Measurements from ENCODE around the gene MAPT.

Gene MAPT

DNA sequence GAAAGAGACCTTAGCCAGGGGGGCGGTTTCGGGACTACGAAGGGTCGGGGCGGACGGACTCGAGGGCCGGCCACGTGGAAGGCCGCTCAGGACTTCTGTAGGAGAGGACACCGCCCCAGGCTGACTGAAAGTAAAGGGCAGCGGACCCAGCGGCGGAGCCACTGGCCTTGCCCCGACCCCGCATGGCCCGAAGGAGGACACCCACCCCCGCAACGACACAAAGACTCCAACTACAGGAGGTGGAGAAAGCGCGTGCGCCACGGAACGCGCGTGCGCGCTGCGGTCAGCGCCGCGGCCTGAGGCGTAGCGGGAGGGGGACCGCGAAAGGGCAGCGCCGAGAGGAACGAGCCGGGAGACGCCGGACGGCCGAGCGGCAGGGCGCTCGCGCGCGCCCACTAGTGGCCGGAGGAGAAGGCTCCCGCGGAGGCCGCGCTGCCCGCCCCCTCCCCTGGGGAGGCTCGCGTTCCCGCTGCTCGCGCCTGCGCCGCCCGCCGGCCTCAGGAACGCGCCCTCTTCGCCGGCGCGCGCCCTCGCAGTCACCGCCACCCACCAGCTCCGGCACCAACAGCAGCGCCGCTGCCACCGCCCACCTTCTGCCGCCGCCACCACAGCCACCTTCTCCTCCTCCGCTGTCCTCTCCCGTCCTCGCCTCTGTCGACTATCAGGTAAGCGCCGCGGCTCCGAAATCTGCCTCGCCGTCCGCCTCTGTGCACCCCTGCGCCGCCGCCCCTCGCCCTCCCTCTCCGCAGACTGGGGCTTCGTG, at the start of gene MAPT:
MAPT (plus strand) TSS at position 533 of the 763 bp plus-strand sequence. CDS start 67,784 bp downstream, outside the sequence.
- Mint-ChIP-seq H3K9me3 (no peaks in the 10 kb centered on the region), H3K4me3 (peak within 1 kb of the TSS; percentile 83), H3K27me3 (peaks cover 24% of the 10 kb centered on the region), H3K4me1 (peaks cover 6% of the 10 kb centered on the region), H3K27ac (ENCODE audit: low read depth) (peak within 1 kb of the TSS; percentile 25), H3K36me3 (ENCODE audit: insufficient read depth) (peaks cover 6% of the 10 kb centered on the region)
- DNase-seq (ENCODE audit: low spot score in 2 of 2) (peak; percentile 65 to 66), ATAC-seq (replicated peaks; ENCODE audit: extremely low read depth, poor library complexity, severe bottlenecking) (peak; percentile 78)

DNA sequence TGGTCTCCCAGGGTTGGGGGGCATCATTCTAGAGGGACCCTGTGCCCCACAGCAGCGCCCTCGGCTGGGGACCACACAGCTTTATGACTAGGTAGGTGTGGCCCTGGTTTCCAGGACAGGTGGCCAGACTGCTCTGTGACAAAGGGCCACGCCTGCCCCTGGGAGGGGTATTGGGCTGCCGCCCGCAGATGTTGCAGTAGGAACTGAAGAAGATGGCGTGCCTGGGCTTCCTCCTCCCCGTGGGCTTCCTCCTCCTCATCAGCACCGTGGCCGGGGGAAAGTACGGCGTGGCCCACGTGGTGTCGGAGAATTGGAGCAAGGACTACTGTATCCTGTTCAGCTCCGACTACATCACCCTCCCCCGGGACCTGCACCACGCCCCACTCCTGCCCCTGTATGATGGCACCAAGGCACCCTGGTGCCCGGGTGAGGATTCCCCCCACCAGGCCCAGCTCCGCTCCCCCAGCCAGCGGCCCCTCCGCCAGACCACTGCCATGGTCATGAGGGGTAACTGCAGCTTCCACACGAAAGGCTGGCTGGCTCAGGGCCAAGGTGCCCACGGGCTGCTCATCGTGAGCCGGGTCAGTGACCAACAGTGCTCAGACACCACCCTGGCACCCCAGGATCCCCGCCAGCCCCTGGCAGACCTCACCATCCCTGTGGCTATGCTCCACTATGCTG, 49.5 kb upstream of the MAPT start, which contains the start of gene SPPL2C:
SPPL2C (plus strand) TSS at position 187 of the 681 bp plus-strand sequence; CDS start at position 213, 26 bp downstream.
- no peak within 1 kb of the TSS for H3K4me3 Mint-ChIP-seq
- ATAC-seq (replicated peaks; ENCODE audit: extremely low read depth, poor library complexity, severe bottlenecking) (no peak), DNase-seq (ENCODE audit: low spot score in 2 of 2) (no peak)
- no peaks in the 10 kb centered on the region for H3K9me3 Mint-ChIP-seq
- H3K27me3 Mint-ChIP-seq, result peaks cover 13% of the 10 kb centered on the region
- H3K4me1 Mint-ChIP-seq, result no peaks in the 10 kb centered on the region
- H3K36me3 Mint-ChIP-seq (ENCODE audit: insufficient read depth), result no peaks in the 10 kb centered on the region
- no peak within 1 kb of the TSS for H3K27ac Mint-ChIP-seq (ENCODE audit: low read depth)

DNA sequence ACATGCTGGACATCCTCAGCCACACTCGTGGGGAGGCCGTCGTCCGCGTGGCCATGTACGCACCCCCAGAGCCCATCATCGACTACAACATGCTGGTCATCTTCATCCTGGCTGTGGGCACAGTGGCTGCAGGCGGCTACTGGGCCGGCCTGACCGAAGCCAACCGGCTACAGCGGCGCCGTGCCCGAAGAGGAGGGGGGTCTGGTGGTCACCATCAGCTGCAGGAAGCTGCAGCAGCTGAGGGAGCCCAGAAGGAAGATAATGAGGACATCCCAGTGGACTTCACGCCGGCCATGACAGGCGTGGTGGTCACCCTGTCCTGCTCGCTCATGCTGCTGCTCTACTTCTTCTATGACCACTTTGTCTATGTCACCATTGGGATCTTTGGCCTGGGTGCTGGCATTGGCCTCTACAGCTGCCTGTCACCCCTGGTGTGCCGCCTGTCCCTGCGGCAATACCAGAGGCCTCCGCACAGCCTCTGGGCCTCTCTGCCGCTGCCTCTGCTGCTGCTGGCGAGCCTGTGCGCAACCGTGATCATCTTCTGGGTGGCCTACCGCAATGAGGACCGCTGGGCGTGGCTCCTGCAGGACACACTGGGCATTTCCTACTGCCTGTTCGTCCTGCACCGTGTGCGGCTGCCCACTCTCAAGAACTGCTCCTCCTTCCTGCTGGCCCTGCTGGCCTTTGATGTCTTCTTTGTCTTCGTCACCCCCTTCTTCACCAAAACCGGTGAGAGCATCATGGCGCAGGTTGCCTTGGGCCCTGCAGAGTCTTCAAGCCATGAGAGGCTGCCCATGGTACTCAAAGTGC, 48.8 kb upstream of the MAPT start:
- DNase-seq (ENCODE audit: low spot score in 2 of 2) (no peak), ATAC-seq (replicated peaks; ENCODE audit: extremely low read depth, poor library complexity, severe bottlenecking) (no peak)
- no peak overlapping the region for H3K4me3 Mint-ChIP-seq
- no peaks in the 10 kb centered on the region for H3K9me3 Mint-ChIP-seq
- no peaks in the 10 kb centered on the region for H3K4me1 Mint-ChIP-seq
- no peaks in the 10 kb centered on the region for H3K36me3 Mint-ChIP-seq (ENCODE audit: insufficient read depth)
- H3K27me3 Mint-ChIP-seq, result peaks cover 20% of the 10 kb centered on the region
- no peak overlapping the region for H3K27ac Mint-ChIP-seq (ENCODE audit: low read depth)

DNA sequence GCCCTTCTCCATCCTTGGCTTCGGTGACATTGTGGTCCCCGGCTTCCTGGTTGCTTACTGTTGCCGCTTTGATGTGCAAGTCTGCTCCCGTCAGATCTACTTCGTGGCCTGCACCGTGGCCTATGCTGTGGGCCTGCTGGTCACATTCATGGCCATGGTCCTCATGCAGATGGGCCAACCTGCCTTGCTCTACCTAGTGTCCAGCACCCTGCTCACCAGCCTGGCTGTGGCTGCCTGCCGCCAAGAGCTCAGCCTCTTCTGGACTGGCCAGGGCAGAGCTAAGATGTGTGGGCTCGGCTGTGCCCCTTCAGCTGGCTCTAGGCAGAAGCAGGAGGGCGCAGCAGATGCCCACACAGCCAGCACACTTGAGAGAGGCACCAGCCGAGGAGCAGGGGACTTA, 48.1 kb upstream of the MAPT start:
- no peaks in the 10 kb centered on the region for H3K9me3 Mint-ChIP-seq
- DNase-seq (ENCODE audit: low spot score in 2 of 2) (no peak), ATAC-seq (replicated peaks; ENCODE audit: extremely low read depth, poor library complexity, severe bottlenecking) (no peak)
- no peaks in the 10 kb centered on the region for H3K36me3 Mint-ChIP-seq (ENCODE audit: insufficient read depth)
- H3K4me3 Mint-ChIP-seq, result no peak overlapping the region
- H3K27me3 Mint-ChIP-seq, result peaks cover 23% of the 10 kb centered on the region
- H3K4me1 Mint-ChIP-seq, result no peaks in the 10 kb centered on the region
- no peak overlapping the region for H3K27ac Mint-ChIP-seq (ENCODE audit: low read depth)

DNA sequence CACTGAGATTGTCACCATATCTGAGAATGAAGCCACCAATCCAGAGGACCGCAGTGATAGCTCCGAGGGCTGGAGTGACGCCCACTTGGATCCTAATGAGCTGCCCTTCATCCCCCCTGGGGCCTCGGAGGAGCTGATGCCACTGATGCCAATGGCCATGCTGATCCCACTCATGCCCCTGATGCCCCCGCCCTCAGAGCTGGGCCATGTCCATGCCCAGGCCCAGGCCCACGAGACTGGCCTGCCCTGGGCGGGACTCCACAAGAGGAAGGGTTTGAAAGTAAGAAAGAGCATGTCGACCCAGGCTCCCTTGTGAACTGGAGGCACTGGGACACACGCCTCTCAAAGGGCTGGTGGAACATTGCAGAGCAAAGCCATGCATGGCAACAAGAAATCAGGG, 47.7 kb upstream of the MAPT start:
- Mint-ChIP-seq H3K4me3 (no peak overlapping the region), H3K4me1 (no peaks in the 10 kb centered on the region), H3K36me3 (ENCODE audit: insufficient read depth) (no peaks in the 10 kb centered on the region), H3K27me3 (peaks cover 23% of the 10 kb centered on the region), H3K9me3 (no peaks in the 10 kb centered on the region), H3K27ac (ENCODE audit: low read depth) (no peak overlapping the region)
- ATAC-seq (replicated peaks; ENCODE audit: extremely low read depth, poor library complexity, severe bottlenecking), result no peak
- DNase-seq (ENCODE audit: low spot score in 2 of 2), result no peak

DNA sequence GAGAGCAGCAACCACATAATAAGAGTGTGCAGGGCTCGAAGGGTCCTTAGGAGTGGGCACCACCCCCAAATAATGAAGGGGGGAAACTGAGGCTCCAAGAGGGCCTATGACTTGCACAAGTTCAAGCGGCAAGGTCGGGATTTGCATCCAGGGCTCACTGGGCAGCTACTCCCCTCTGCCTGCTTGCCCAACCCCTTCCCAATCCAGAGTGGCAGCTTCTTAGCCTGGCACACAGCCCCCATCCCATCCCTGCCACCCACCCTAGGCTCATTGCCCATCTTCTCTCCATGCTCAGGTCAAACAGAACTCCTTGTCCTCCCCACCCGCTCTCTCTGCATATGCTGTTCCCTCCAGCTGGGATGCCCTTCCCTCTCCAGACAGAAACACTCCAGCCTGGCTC, 47.3 kb upstream of the MAPT start:
- H3K4me1 Mint-ChIP-seq, result no peaks in the 10 kb centered on the region
- no peaks in the 10 kb centered on the region for H3K9me3 Mint-ChIP-seq
- peaks cover 23% of the 10 kb centered on the region for H3K27me3 Mint-ChIP-seq
- no peak for DNase-seq (ENCODE audit: low spot score in 2 of 2)
- H3K27ac Mint-ChIP-seq (ENCODE audit: low read depth), result no peak overlapping the region
- no peak overlapping the region for H3K4me3 Mint-ChIP-seq
- no peak for ATAC-seq (replicated peaks; ENCODE audit: extremely low read depth, poor library complexity, severe bottlenecking)
- H3K36me3 Mint-ChIP-seq (ENCODE audit: insufficient read depth), result no peaks in the 10 kb centered on the region

DNA sequence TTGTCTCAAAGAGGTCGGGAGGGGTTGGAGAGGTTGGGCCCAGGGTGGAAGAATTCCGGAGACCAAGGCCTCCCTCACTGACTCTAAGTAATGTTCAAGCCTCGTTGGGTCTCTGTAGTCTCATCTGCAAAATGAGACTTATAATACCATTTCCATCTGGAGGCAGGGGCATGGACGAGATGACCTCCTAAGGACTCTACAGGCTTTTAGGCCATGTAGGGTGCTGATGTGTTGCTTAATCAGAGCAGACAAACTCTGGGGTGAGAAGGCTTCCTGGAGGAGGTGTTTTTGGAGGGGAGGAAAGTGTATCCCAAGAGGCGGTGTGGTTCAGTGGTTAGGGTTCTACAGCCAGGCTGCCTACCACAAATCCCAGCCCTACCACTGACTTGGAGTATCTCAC, 46.6 kb upstream of the MAPT start:
- no peak overlapping the region for H3K4me3 Mint-ChIP-seq
- ATAC-seq (replicated peaks; ENCODE audit: extremely low read depth, poor library complexity, severe bottlenecking), result no peak
- H3K27me3 Mint-ChIP-seq, result peaks cover 23% of the 10 kb centered on the region
- no peaks in the 10 kb centered on the region for H3K9me3 Mint-ChIP-seq
- no peak for DNase-seq (ENCODE audit: low spot score in 2 of 2)
- peaks cover 4% of the 10 kb centered on the region for H3K4me1 Mint-ChIP-seq
- no peaks in the 10 kb centered on the region for H3K36me3 Mint-ChIP-seq (ENCODE audit: insufficient read depth)
- no peak overlapping the region for H3K27ac Mint-ChIP-seq (ENCODE audit: low read depth)

DNA sequence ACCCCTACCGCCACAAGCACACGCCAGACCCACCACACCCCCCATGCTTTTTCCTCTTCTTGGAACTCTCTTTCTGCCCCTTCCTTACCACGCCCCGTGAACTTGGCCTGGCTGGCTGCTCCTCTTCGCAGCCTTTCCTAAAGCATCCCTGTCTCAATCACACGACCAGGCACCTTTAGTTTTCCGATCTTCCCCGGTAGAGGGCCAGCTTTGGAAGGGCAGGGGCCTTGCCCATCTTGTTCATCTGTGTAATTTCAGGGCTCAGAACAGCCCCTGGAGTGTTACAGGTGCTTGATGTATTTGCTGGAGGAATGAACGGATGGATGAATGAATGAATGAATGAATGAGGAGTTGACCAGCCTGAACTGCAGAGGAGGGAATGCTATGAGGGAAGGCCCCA, 45.9 kb upstream of the MAPT start:
- no peak overlapping the region for H3K4me3 Mint-ChIP-seq
- no peak overlapping the region for H3K27ac Mint-ChIP-seq (ENCODE audit: low read depth)
- H3K36me3 Mint-ChIP-seq (ENCODE audit: insufficient read depth), result no peaks in the 10 kb centered on the region
- H3K9me3 Mint-ChIP-seq, result no peaks in the 10 kb centered on the region
- ATAC-seq (replicated peaks; ENCODE audit: extremely low read depth, poor library complexity, severe bottlenecking) (no peak), DNase-seq (ENCODE audit: low spot score in 2 of 2) (no peak)
- peaks cover 4% of the 10 kb centered on the region for H3K4me1 Mint-ChIP-seq
- H3K27me3 Mint-ChIP-seq, result peaks cover 23% of the 10 kb centered on the region

DNA sequence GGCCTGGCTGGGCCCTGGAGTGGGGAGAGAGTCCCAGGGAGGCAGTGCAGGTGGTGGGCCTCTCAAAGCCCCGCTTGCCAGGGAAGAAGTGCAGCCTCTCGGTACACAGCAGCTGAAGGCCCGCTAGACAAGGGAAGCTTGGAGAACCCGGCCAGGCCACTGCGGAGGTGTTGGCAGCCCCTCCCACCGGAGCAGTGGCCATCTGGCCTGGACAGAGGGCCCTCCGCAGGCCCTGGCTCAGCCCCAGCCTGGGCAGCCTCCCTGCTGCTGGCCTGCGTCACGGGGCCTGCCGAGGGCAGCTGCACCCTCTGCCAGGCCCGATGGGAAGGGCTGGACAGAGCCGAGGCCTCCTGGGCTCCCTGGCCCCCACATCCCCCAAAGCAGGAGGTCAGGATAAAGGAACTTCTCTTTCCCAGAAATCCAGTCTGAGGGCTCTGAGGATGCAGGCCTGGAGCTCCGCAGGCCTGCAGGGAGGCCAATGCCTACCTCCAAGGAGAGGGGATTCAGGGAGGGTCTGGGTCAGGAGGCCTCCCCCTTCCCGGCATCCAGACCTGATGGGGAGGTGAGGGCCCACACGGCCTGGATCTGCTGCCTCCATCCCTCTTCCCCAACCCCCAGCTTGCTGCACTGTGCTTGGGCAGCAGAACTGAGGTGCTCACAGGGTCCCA, 45.4 kb upstream of the MAPT start:
- Mint-ChIP-seq H3K27me3 (peaks cover 26% of the 10 kb centered on the region), H3K9me3 (no peaks in the 10 kb centered on the region), H3K4me1 (peaks cover 4% of the 10 kb centered on the region), H3K36me3 (ENCODE audit: insufficient read depth) (no peaks in the 10 kb centered on the region), H3K27ac (ENCODE audit: low read depth) (no peak overlapping the region), H3K4me3 (no peak overlapping the region)
- DNase-seq (ENCODE audit: low spot score in 2 of 2) (no peak), ATAC-seq (replicated peaks; ENCODE audit: extremely low read depth, poor library complexity, severe bottlenecking) (no peak)

DNA sequence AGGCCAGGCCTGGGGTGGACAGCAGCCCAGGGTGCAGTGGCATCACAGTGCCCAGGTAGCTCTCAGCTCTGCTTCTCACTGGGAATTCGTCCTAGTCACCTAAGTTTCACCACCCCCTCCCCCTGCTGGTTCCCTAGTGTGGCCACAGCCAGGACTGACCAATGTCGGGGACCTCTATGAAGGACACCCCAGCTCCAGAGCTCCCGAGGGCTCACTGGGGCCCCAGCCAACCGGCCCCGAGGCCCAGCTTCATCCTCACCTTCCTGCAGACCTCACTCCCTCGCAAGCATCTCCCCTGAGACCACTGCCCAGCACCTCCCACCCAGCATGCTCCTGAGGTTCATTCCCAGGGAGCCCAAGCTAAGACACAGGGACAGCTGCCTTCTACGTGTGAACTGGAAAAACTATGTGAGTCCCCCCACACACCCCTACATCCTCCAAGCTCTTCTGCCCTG, 44.8 kb upstream of the MAPT start:
- H3K27ac Mint-ChIP-seq (ENCODE audit: low read depth), result no peak overlapping the region
- no peak for DNase-seq (ENCODE audit: low spot score in 2 of 2)
- H3K4me3 Mint-ChIP-seq, result no peak overlapping the region
- no peak for ATAC-seq (replicated peaks; ENCODE audit: extremely low read depth, poor library complexity, severe bottlenecking)
- H3K4me1 Mint-ChIP-seq, result peaks cover 4% of the 10 kb centered on the region
- peaks cover 31% of the 10 kb centered on the region for H3K27me3 Mint-ChIP-seq
- no peaks in the 10 kb centered on the region for H3K36me3 Mint-ChIP-seq (ENCODE audit: insufficient read depth)
- no peaks in the 10 kb centered on the region for H3K9me3 Mint-ChIP-seq

DNA sequence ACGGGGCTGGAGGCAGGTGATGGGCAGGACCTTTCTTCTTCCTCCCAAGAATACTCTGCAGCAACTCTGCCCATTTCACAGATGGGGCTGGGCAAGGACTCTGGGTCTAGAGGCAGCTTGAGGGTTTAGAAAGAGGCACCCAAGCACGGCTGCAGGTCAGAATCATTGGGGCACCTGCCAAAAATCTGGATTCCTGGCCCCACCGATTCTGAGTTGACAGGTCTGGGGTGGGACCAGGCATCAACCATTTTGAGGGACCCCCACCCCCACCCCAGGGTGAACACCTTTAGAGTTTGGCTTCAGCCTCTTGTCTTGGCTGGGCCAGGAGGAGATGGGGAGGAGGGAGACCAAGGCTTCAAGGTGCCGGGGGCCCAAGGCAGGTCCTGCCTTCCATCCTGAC, 44.3 kb upstream of the MAPT start:
- H3K9me3 Mint-ChIP-seq, result no peaks in the 10 kb centered on the region
- no peak for DNase-seq (ENCODE audit: low spot score in 2 of 2)
- no peaks in the 10 kb centered on the region for H3K36me3 Mint-ChIP-seq (ENCODE audit: insufficient read depth)
- peaks cover 4% of the 10 kb centered on the region for H3K4me1 Mint-ChIP-seq
- ATAC-seq (replicated peaks; ENCODE audit: extremely low read depth, poor library complexity, severe bottlenecking), result no peak
- H3K4me3 Mint-ChIP-seq, result no peak overlapping the region
- H3K27ac Mint-ChIP-seq (ENCODE audit: low read depth), result no peak overlapping the region
- H3K27me3 Mint-ChIP-seq, result peaks cover 36% of the 10 kb centered on the region

DNA sequence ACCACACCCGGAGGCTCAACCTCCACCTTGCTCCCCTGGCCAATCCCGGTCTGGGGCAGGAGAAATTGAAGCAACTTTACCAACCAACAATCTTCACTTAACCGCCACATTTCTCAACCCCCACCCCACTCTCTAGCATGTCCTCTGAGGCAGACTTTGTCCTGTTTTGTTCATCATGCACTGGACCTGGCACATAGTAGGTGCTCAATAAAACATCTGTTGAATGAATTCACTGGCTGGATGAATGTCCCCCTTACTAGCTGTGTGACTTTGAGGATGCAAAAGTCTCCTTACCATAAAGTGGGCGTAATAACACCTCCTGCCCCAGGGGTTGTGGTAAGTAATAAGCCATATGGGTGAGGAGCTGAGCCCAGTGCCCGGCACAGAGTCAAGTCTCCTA, 43.9 kb upstream of the MAPT start:
- ATAC-seq (replicated peaks; ENCODE audit: extremely low read depth, poor library complexity, severe bottlenecking), result no peak
- H3K27me3 Mint-ChIP-seq, result peaks cover 40% of the 10 kb centered on the region
- DNase-seq (ENCODE audit: low spot score in 2 of 2), result no peak
- H3K4me1 Mint-ChIP-seq, result peaks cover 4% of the 10 kb centered on the region
- H3K36me3 Mint-ChIP-seq (ENCODE audit: insufficient read depth), result no peaks in the 10 kb centered on the region
- H3K4me3 Mint-ChIP-seq, result no peak overlapping the region
- H3K27ac Mint-ChIP-seq (ENCODE audit: low read depth), result no peak overlapping the region
- no peaks in the 10 kb centered on the region for H3K9me3 Mint-ChIP-seq
